ENCODE data around the gene HIBADH. TPM values are rescaled to one million over a fixed set of nuclear protein-coding genes. Genes with fewer than 3 reads are reported as not detected.

The HIBADH gene
- total RNA-seq, 1 experiment from 2014 or later = 31.2 TPM

- no TSS peak for BruUV-seq (replicated peaks)
- Histone ChIP-seq H3K27me3 (ENCODE audit: control insufficient read depth, insufficient read depth, low read length) (no peaks in the 10 kb centered on the region), H3K36me3 (ENCODE audit: control insufficient read depth, insufficient read depth, low read length) (no peaks in the 10 kb centered on the region), H3K9me3 (ENCODE audit: control insufficient read depth, insufficient read depth, low read depth, low read length) (peaks cover 5% of the 10 kb centered on the region; the same call in 1 of the 2 replicates), H3K4me3 (ENCODE audit: low read depth in 2 of 2, low read length in 2 of 2) (no peak overlapping the region), H3K4me1 (ENCODE audit: control insufficient read depth, insufficient read depth, low read length) (peaks cover 3% of the 10 kb centered on the region; the same call in 1 of the 2 replicates), H3K27ac (ENCODE audit: low read length) (no peak overlapping the region)
- TF ChIP-seq, protein P1, sequence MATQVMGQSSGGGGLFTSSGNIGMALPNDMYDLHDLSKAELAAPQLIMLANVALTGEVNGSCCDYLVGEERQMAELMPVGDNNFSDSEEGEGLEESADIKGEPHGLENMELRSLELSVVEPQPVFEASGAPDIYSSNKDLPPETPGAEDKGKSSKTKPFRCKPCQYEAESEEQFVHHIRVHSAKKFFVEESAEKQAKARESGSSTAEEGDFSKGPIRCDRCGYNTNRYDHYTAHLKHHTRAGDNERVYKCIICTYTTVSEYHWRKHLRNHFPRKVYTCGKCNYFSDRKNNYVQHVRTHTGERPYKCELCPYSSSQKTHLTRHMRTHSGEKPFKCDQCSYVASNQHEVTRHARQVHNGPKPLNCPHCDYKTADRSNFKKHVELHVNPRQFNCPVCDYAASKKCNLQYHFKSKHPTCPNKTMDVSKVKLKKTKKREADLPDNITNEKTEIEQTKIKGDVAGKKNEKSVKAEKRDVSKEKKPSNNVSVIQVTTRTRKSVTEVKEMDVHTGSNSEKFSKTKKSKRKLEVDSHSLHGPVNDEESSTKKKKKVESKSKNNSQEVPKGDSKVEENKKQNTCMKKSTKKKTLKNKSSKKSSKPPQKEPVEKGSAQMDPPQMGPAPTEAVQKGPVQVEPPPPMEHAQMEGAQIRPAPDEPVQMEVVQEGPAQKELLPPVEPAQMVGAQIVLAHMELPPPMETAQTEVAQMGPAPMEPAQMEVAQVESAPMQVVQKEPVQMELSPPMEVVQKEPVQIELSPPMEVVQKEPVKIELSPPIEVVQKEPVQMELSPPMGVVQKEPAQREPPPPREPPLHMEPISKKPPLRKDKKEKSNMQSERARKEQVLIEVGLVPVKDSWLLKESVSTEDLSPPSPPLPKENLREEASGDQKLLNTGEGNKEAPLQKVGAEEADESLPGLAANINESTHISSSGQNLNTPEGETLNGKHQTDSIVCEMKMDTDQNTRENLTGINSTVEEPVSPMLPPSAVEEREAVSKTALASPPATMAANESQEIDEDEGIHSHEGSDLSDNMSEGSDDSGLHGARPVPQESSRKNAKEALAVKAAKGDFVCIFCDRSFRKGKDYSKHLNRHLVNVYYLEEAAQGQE (IDR thresholded peaks at IDR 0.05; ENCODE audit: insufficient read depth in 1 of 2, low read depth in 2 of 2, low read length in 1 of 2) = no peak
- TF ChIP-seq TCF7L2 (IDR thresholded peaks at IDR 0.05; ENCODE audit: low read depth, low read length) (no peak), SIN3A (IDR thresholded peaks at IDR 0.05; ENCODE audit: borderline replicate concordance, insufficient read depth, low read depth, low read length) (no peak), CTCF (IDR thresholded peaks at IDR 0.05) (no peak), POLR2AphosphoS5 (IDR thresholded peaks at IDR 0.05; ENCODE audit: low read depth, low read length) (no peak)
- ATAC-seq = no peak
- POLR2A ChIA-PET = no interaction called here
- in situ Hi-C loops (cut with HindIII; ENCODE audit: low pct_unique_long_range_greater_than_20kb, low sequenced_read_pairs) (no loop called here), intact Hi-C loops (cut with micrococcal nuclease; ENCODE audit: unreplicated experiment) (no loop called here)
- no peak for DNase-seq (ENCODE audit: low read depth, low spot score)
- CTCF ChIA-PET = no interaction called here
These were observed 48.6 kb downstream of the HIBADH start for GRCh38 chr7:27614095-27614494.

DNA sequence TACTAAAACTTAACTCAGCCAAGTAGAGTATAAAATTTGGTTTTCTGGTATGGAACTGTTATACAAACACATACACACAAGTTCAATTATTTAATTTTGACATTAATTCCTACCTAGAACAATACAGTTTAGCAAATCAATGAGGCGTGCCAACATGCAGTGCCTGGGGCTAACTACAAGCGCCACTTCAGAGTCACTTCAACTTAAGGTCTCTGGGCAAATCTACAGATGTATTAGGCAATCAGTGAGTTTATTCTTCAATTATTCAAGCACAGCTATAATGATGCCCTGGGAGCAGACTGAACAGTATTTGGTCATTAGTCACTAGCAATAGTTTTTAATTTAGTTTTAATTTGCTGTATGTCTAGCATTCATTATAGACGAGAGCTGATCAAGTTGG lies 51.6 kb downstream of the HIBADH start:
- no peak for ATAC-seq

More for the DNA sequence above, 51.6 kb downstream of the HIBADH start:
- intact Hi-C loops (cut with micrococcal nuclease; ENCODE audit: unreplicated experiment) (no loop called here), in situ Hi-C loops (cut with HindIII; ENCODE audit: low pct_unique_long_range_greater_than_20kb, low sequenced_read_pairs) (no loop called here)
- BruUV-seq (replicated peaks) = no TSS peak
- Histone ChIP-seq H3K4me3 (ENCODE audit: low read depth in 2 of 2, low read length in 2 of 2) (no peak overlapping the region), H3K27me3 (ENCODE audit: control insufficient read depth, insufficient read depth, low read length) (no peaks in the 10 kb centered on the region), H3K36me3 (ENCODE audit: control insufficient read depth, insufficient read depth, low read length) (no peaks in the 10 kb centered on the region), H3K27ac (ENCODE audit: low read length) (no peak overlapping the region; the same call in 1 of the 2 replicates), H3K4me1 (ENCODE audit: control insufficient read depth, insufficient read depth, low read length) (peaks cover 26% of the 10 kb centered on the region), H3K9me3 (ENCODE audit: control insufficient read depth, insufficient read depth, low read depth, low read length) (no peaks in the 10 kb centered on the region)
- CTCF ChIA-PET = no interaction called here
- POLR2A ChIA-PET = no interaction called here
- TF ChIP-seq CTCF (IDR thresholded peaks at IDR 0.05) (no peak), TCF7L2 (IDR thresholded peaks at IDR 0.05; ENCODE audit: low read depth, low read length) (no peak), POLR2AphosphoS5 (IDR thresholded peaks at IDR 0.05; ENCODE audit: low read depth, low read length) (no peak), SIN3A (IDR thresholded peaks at IDR 0.05; ENCODE audit: borderline replicate concordance, insufficient read depth, low read depth, low read length) (no peak)
- TF ChIP-seq, protein P1 (IDR thresholded peaks at IDR 0.05; ENCODE audit: insufficient read depth in 1 of 2, low read depth in 2 of 2, low read length in 1 of 2) = no peak
- DNase-seq (ENCODE audit: low read depth, low spot score) = no peak

Data from Panc1 (cell line).